Kidney (tissue), 14 donors: ENCODE measurements around the gene DLGAP4. TPM values are rescaled to one million over a fixed set of nuclear protein-coding genes. Genes with fewer than 3 reads are reported as not detected.

Experiments
- DNase-seq, 5 donors: peaks; one replicate each; pipeline ENCODE4 v3.0.0-alpha.2; 2013 to 2020
- FAIRE-seq: peaks from 2 replicates; lab custom pipeline; 2012; peaks lifted over from hg19 to GRCh38; lab: Jason Lieb, UNC
- H3K27ac ChIP-seq, 2 donors: one replicate each; pipeline ENCODE4 v1.7.0; 2013; ENCODE audit warnings: low read depth in 2 of 2, low read length in 2 of 2, inconsistent platforms in 1 of 2
- H3K27me3 ChIP-seq: one replicate; pipeline ENCODE4 v1.7.1; 2013; ENCODE audit warnings: low read length, inconsistent platforms; ENCODE audit not compliant: control insufficient read depth, insufficient read depth
- H3K36me3 ChIP-seq, 3 donors: one replicate each; pipeline versions ENCODE4 v1.7.0 to v1.7.1; 2013; ENCODE audit warnings: low read length in 3 of 3, control low read depth in 1 of 3, inconsistent platforms in 1 of 3; ENCODE audit not compliant: insufficient read depth in 3 of 3, control insufficient read depth in 2 of 3
- H3K4me1 ChIP-seq, 3 donors: one replicate each; pipeline versions ENCODE4 v1.7.0 to v1.7.1; 2013; ENCODE audit warnings: low read length in 3 of 3, inconsistent platforms in 1 of 3, low read depth in 1 of 3; ENCODE audit not compliant: control insufficient read depth in 2 of 3, insufficient read depth in 2 of 3
- H3K4me3 ChIP-seq, 3 donors: one replicate each; pipeline versions ENCODE4 v1.7.0 to v1.8.1; 2013; ENCODE audit warnings: low read length in 3 of 3, control low read depth in 1 of 3, inconsistent platforms in 1 of 3
- H3K9ac ChIP-seq, 3 donors: one replicate each; pipeline versions ENCODE4 v1.7.0 to v1.7.1; 2013; ENCODE audit warnings: low read length in 3 of 3, control low read depth in 1 of 3, inconsistent platforms in 1 of 3
- H3K9me3 ChIP-seq, 3 donors: one replicate each; pipeline versions ENCODE4 v1.7.0 to v1.7.1; 2013; ENCODE audit warnings: low read length in 3 of 3, control low read depth in 1 of 3, inconsistent platforms in 1 of 3; ENCODE audit not compliant: control insufficient read depth in 2 of 3, insufficient read depth in 1 of 3
- CTCF ChIP-seq: IDR thresholded peaks from 3 replicates; pipeline ENCODE4 v1.5.1; 2012; ENCODE audit warnings: mild to moderate bottlenecking, moderate library complexity, borderline replicate concordance; ENCODE audit not compliant: insufficient read depth; ENCODE audit errors: extremely low read depth
- intact Hi-C: fragments of 100-400 bp; cut with DNase I; formaldehyde crosslinking; loops from one replicate; pipeline ENCODE4 v1.11.1; 2022
- polyA plus RNA-seq: library from polyadenylated mRNA; stranded (reverse); fragments of 350-450 nt; fragmentation: Illumina TruSeq; extraction: RNeasy Lipid Tissue Mini Kit (QIAGEN cat#74804); gene quantifications from one replicate; pipeline ENCODE4 v1.2.3, GENCODE V29; 2014; ENCODE audit warnings: low read depth, low replicate concordance; ENCODE audit not compliant: insufficient read depth
- total RNA-seq: library from RNA; stranded (reverse); fragmentation: NEBNext Ultra II Directional; extraction: Animal tissue kit (Norgen Biotek cat#: 25700); gene quantifications from one replicate; pipeline ENCODE4 v1.2.1, GENCODE V29; 2021
- donor health status: control.
- donor health status: control.
- donor health status: control.
- donor health status: control.
- donor health status: control.
- donor health status: DM: yes; HTN: yes; CAD: no.
- donor health status: Normal renal cell carcinoma (clear cell type).

DLGAP4 gene
- total and polyA plus RNA-seq, 2 donors from 2014 or later = 19.6 to 62.4 TPM

DNA sequence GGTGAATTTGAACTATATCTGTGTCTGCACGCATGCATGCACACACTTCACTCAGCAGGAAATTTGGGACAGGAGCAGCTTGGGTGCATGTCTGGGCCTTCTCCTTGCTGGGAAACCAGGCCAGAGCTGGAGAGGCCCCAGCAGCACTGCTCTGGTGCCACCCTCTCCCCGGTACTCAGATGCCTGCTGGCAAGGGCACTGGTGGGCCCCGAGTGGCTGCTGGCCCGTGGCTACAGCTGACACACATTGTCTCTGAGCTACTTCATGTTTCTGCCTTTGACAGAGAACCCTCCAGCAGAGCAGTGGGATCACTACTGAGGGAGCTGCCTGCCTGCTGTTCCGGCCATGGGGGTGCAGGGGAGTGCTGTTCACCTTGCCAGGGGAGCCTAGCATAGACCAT lies 37.5 kb downstream of the DLGAP4 start:
- Histone ChIP-seq H3K9me3 (no peaks in the 10 kb centered on the region), H3K27me3 (no peaks in the 10 kb centered on the region), H3K4me3 (no peak overlapping the region), H3K36me3 (no peaks in the 10 kb centered on the region), H3K9ac (no peak overlapping the region), H3K27ac (no peak overlapping the region), H3K4me1 (no peaks in the 10 kb centered on the region)
- FAIRE-seq (no peak), DNase-seq (peak in 1 of 5 donors; percentile 29)
- intact Hi-C loops = no loop called here
- no peak for TF ChIP-seq CTCF

DNA sequence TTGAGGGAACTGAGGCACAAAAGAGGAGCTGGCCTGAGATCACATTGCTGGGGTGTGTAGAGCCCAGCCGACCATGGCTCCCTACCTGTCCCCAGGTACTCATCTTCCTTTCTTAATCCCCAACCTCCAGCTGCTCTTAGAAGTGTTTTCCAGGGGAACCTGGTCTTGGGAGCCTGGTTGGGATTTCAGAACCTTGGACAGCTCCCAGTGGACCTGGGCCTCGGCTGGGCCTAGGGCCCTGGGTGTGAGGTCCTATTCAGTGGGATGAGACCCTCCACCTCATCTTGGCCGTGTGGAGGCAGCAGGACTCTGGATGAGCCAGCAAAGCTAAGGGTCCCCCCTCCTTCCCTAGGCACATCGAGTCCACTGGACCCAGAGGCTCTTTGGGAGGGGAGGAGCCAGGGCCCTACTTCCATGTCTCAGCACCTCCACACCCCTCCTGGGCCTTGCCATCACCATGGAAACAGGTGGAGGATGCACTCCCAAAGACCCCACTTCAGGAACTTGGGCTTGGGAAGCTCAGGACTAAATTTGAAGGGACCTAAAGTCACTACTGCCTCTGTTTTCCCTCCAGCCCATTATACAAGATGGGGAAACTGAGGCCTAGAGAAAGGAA lies 38.5 kb downstream of the DLGAP4 start:
- Histone ChIP-seq H3K9me3 (no peaks in the 10 kb centered on the region), H3K4me3 (no peak overlapping the region), H3K36me3 (no peaks in the 10 kb centered on the region), H3K27ac (no peak overlapping the region), H3K9ac (no peak overlapping the region), H3K27me3 (no peaks in the 10 kb centered on the region), H3K4me1 (no peaks in the 10 kb centered on the region)
- no peak for FAIRE-seq
- intact Hi-C loops = no loop called here
- TF ChIP-seq CTCF = no peak
- DNase-seq = peak; percentile 49 to 92 (median 86)

- no peak for TF ChIP-seq CTCF
- FAIRE-seq (no peak), DNase-seq (peak in 1 of 5 donors; percentile 19)
- Histone ChIP-seq H3K27ac (no peak overlapping the region), H3K36me3 (no peaks in the 10 kb centered on the region), H3K9ac (no peak overlapping the region), H3K4me1 (no peaks in the 10 kb centered on the region), H3K27me3 (no peaks in the 10 kb centered on the region), H3K4me3 (no peak overlapping the region), H3K9me3 (no peaks in the 10 kb centered on the region)
- intact Hi-C loops = no loop called here
These were observed 40.1 kb downstream of the DLGAP4 start for GRCh38 chr20:36346256-36346655.
